HepG2 (cell line): ENCODE data around the gene NUDT14. TPM values are rescaled to one million over a fixed set of nuclear protein-coding genes. Genes with fewer than 3 reads are reported as not detected.
A peak's percentile ranks its signal among the peaks of the same experiment; 100 is the strongest.

Source experiments
- ATAC-seq: fragments of 200-7000 bp; cut with Tn5 transposase; 3 replicates; pipeline ENCODE4 v1.9.1; 2020; ENCODE audit warnings: mild to moderate bottlenecking, moderate library complexity
- BruUV-seq: library from RNA; stranded (reverse); fragments of 400-500 nt; replicated peaks from 2 replicates; lab custom pipeline; 2021; lab: Mats Ljungman, UMichigan
- CTCF ChIA-PET: fragments of 300-600 bp; formaldehyde crosslinking; extraction: SDS; loops from one replicate; lab custom pipeline; 2021; ENCODE audit warnings: low total read pairs, inconsistent platforms, low intra/inter-chr PET ratio; lab: Yijun Ruan, JAX
- POLR2A ChIA-PET: fragments of 350-600 bp; sonication (Branson Sonifier 250); formaldehyde crosslinking; loops from one replicate; lab custom pipeline; 2020; ENCODE audit warnings: antibody characterized with exemption, inconsistent platforms; lab: Yijun Ruan, JAX
- DNase-seq: peaks from one replicate; pipeline ENCODE4 v3.0.0-alpha.2; 2015; ENCODE audit warnings: low spot score
- FAIRE-seq: peaks from 3 replicates; lab custom pipeline; 2011; peaks lifted over from hg19 to GRCh38; lab: Jason Lieb, UNC
- H2AFZ ChIP-seq: one replicate; pipeline ENCODE4 v1.6.1; 2011; ENCODE audit warnings: low read length, inconsistent platforms
- H3K27ac ChIP-seq: fragments of 300-600 bp; 3 replicates; pipeline ENCODE4 v1.8.0; 2011; ENCODE audit warnings: mixed run types, mild to moderate bottlenecking, mixed read lengths, low read length, inconsistent platforms; ENCODE audit not compliant: insufficient read depth; ENCODE audit errors: extremely low read length
- H3K27me3 ChIP-seq, 2 experiments: fragments of 200-600 bp in 1 of 2; 2 replicates in 1 of 2; 3 replicates in 1 of 2; pipeline versions ENCODE4 v1.6.0 to v1.8.0; 2011; ENCODE audit warnings: low read length in 2 of 2, mild to moderate bottlenecking in 2 of 2, moderate library complexity in 2 of 2, inconsistent platforms in 1 of 2; ENCODE audit not compliant: insufficient read depth in 2 of 2, control insufficient read depth in 1 of 2
- H3K36me3 ChIP-seq, 2 experiments: fragments of 200-600 bp in 1 of 2; replicated peaks in 1 of 2; 2 replicates in 1 of 2; 3 replicates in 1 of 2; pipeline versions ENCODE4 v1.5.1 to v1.8.0; 2011; ENCODE audit warnings: low read length in 2 of 2, inconsistent platforms in 1 of 2; ENCODE audit not compliant: insufficient read depth in 2 of 2, control insufficient read depth in 1 of 2
- H3K4me1 ChIP-seq: 2 replicates; pipeline ENCODE4 v1.5.1; 2012; ENCODE audit warnings: low read length, inconsistent platforms; ENCODE audit not compliant: insufficient read depth
- H3K4me2 ChIP-seq: 2 replicates; pipeline ENCODE4 v1.6.0; 2011; ENCODE audit warnings: low read depth, low read length, inconsistent platforms
- H3K4me3 ChIP-seq, 3 experiments: fragments of 200-600 bp in 1 of 3; sonication (generic), shearing (Covaris generic) in 1 of 3; replicated peaks in 1 of 3; 2 replicates each; pipeline ENCODE4 v1.5.1; 2011 to 2016; ENCODE audit warnings: low read length in 3 of 3, inconsistent platforms in 2 of 3, low read depth in 2 of 3, mild to moderate bottlenecking in 2 of 3, control low read depth in 1 of 3, mixed read lengths in 1 of 3; ENCODE audit not compliant: insufficient read depth in 1 of 3
- H3K79me2 ChIP-seq: one replicate; pipeline ENCODE4 v1.6.1; 2011; ENCODE audit warnings: low read length, inconsistent platforms; ENCODE audit not compliant: insufficient read depth
- H3K9ac ChIP-seq: 2 replicates; pipeline ENCODE4 v1.6.0; 2011; ENCODE audit warnings: mild to moderate bottlenecking, low read depth, low read length, inconsistent platforms; ENCODE audit not compliant: insufficient read depth
- H3K9me3 ChIP-seq: 2 replicates; pipeline ENCODE4 v1.5.1; 2012; ENCODE audit warnings: mild to moderate bottlenecking, low read length
- H4K20me1 ChIP-seq: 2 replicates; pipeline ENCODE4 v1.6.0; 2011; ENCODE audit warnings: inconsistent platforms, mild to moderate bottlenecking, low read length, moderate library complexity; ENCODE audit not compliant: insufficient read depth
- ATF1 ChIP-seq: IDR thresholded peaks from 2 replicates; pipeline ENCODE4 v1.6.1; 2016; ENCODE audit warnings: mild to moderate bottlenecking, control low read depth
- HDAC2 ChIP-seq: sonication (generic); formaldehyde crosslinking; IDR thresholded peaks from 2 replicates; pipeline ENCODE4 v1.4.0; 2020; ENCODE audit warnings: missing genetic modification reagents
- HNF4A ChIP-seq: sonication (generic); formaldehyde crosslinking; IDR thresholded peaks from 2 replicates; pipeline ENCODE4 v1.4.0; 2020; ENCODE audit warnings: missing genetic modification reagents
- KDM5B ChIP-seq: sonication (generic); formaldehyde crosslinking; IDR thresholded peaks from 2 replicates; pipeline ENCODE4 v1.4.0; 2020; ENCODE audit warnings: missing genetic modification reagents, mild to moderate bottlenecking, borderline replicate concordance
- MAFK ChIP-seq, 2 experiments: IDR thresholded peaks in 1 of 2; conservative IDR thresholded peaks in 1 of 2; 2 replicates each; pipeline ENCODE4 v1.6.1; 2011; ENCODE audit warnings: improper control_type of control experiment in 2 of 2, low read length in 2 of 2
- MBD4 ChIP-seq: IDR thresholded peaks from 2 replicates; pipeline ENCODE4 v1.6.1; 2012; ENCODE audit warnings: low read length, inconsistent platforms, borderline replicate concordance
- NONO ChIP-seq, 2 experiments: fragments of 450-650 bp in 1 of 2; sonication (generic) in 1 of 2; formaldehyde crosslinking in 1 of 2; IDR thresholded peaks in 1 of 2; conservative IDR thresholded peaks in 1 of 2; 2 replicates each; pipeline versions ENCODE4 v1.6.1 to v1.8.0; 2017 to 2022; ENCODE audit warnings: mild to moderate bottlenecking in 1 of 2, missing genetic modification reagents in 1 of 2, moderate library complexity in 1 of 2
- NPAS2 ChIP-seq: sonication (generic); formaldehyde crosslinking; IDR thresholded peaks from 2 replicates; pipeline ENCODE4 v1.8.0; 2022; ENCODE audit warnings: mild to moderate bottlenecking, missing genetic modification reagents, borderline replicate concordance
- TP53 ChIP-seq: sonication (generic); formaldehyde crosslinking; conservative IDR thresholded peaks from 2 replicates; pipeline ENCODE4 v1.4.0; 2020; ENCODE audit warnings: missing genetic modification reagents
- ZFP37 ChIP-seq: sonication (generic); formaldehyde crosslinking; IDR thresholded peaks from 2 replicates; pipeline ENCODE4 v1.4.0; 2020; ENCODE audit warnings: missing genetic modification reagents, borderline replicate concordance
- ZNF264 ChIP-seq: sonication (generic); formaldehyde crosslinking; IDR thresholded peaks from 2 replicates; pipeline ENCODE4 v1.4.0; 2020; ENCODE audit warnings: missing genetic modification reagents
- ZNF317 ChIP-seq: sonication (generic); formaldehyde crosslinking; IDR thresholded peaks from 2 replicates; pipeline ENCODE4 v1.5.0; 2020; ENCODE audit warnings: mild to moderate bottlenecking, missing genetic modification reagents
- ZNF44 ChIP-seq: sonication (generic); formaldehyde crosslinking; IDR thresholded peaks from 2 replicates; pipeline ENCODE4 v1.5.1; 2020; ENCODE audit warnings: mild to moderate bottlenecking, missing genetic modification reagents
- ZNF556 ChIP-seq: sonication (generic); formaldehyde crosslinking; IDR thresholded peaks from 2 replicates; pipeline ENCODE4 v1.4.0; 2020; ENCODE audit warnings: mild to moderate bottlenecking, missing genetic modification reagents, borderline replicate concordance
- ZNF891 ChIP-seq: sonication (generic); formaldehyde crosslinking; IDR thresholded peaks from 2 replicates; pipeline ENCODE4 v1.5.0; 2020; ENCODE audit warnings: mild to moderate bottlenecking, missing genetic modification reagents
- WGBS: methylation state at CpG from one replicate; pipeline ENCODE4 v1.1.6; 2017; ENCODE audit warnings: low lambda C conversion rate; 5-methylcytosine and 5-hydroxymethylcytosine counted together
- in situ Hi-C: cut with HindIII; loops from 2 replicates; pipeline ENCODE4 v1.10.0; 2017; ENCODE audit warnings: low pct_unique_long_range_greater_than_20kb; ENCODE audit not compliant: extremely low pct_ligation_motif_present
- intact Hi-C: fragments of 100-400 bp; cut with micrococcal nuclease; formaldehyde crosslinking; loops from one replicate; pipeline ENCODE4 v1.10.0; 2022; ENCODE audit not compliant: unreplicated experiment
- polyA plus RNA-seq, 8 experiments: library from polyadenylated mRNA; depleted of rRNA in 3 of 8; stranded (reverse) in 7 of 8; unstranded in 1 of 8; fragments of >200 nt; fragmentation: Illumina TruSeq in 4 of 8; extraction: Trizol in 4 of 8; gene quantifications; 2 replicates each; pipeline versions ENCODE4 v1.2.1 to v1.2.3, GENCODE V29; 2011 to 2016; ENCODE audit warnings: low read depth in 4 of 8, missing spikeins in 1 of 8, mixed read lengths in 1 of 8; ENCODE audit not compliant: insufficient read depth in 1 of 8
- total RNA-seq, 5 experiments: library from RNA; depleted of rRNA; stranded (reverse); fragments of >200 nt; fragmentation: Illumina TruSeq; extraction: Trizol; gene quantifications; 2 replicates each; pipeline ENCODE4 v1.2.3, GENCODE V29; 2016; ENCODE audit warnings: low read depth in 1 of 5
- TF ChIP-seq, protein P1 (sequence below): sonication (generic); formaldehyde crosslinking; IDR thresholded peaks from 2 replicates; pipeline ENCODE4 v1.5.0; 2020; ENCODE audit warnings: missing genetic modification reagents
- TF ChIP-seq, protein P2 (sequence below): sonication (generic); formaldehyde crosslinking; conservative IDR thresholded peaks from 2 replicates; pipeline ENCODE4 v1.4.0; 2020; ENCODE audit warnings: missing genetic modification reagents
- TF ChIP-seq, protein P3 (sequence below): sonication (generic); formaldehyde crosslinking; IDR thresholded peaks from 2 replicates; pipeline ENCODE4 v1.4.0; 2020; ENCODE audit warnings: mild to moderate bottlenecking, missing genetic modification reagents

NUDT14 gene
- total and polyA plus RNA-seq, 2 of the 13 experiments (the other 11 are each of a cell fraction or from before 2014, with no cell fraction given), result 5.8 to 6.1 TPM

DNA sequence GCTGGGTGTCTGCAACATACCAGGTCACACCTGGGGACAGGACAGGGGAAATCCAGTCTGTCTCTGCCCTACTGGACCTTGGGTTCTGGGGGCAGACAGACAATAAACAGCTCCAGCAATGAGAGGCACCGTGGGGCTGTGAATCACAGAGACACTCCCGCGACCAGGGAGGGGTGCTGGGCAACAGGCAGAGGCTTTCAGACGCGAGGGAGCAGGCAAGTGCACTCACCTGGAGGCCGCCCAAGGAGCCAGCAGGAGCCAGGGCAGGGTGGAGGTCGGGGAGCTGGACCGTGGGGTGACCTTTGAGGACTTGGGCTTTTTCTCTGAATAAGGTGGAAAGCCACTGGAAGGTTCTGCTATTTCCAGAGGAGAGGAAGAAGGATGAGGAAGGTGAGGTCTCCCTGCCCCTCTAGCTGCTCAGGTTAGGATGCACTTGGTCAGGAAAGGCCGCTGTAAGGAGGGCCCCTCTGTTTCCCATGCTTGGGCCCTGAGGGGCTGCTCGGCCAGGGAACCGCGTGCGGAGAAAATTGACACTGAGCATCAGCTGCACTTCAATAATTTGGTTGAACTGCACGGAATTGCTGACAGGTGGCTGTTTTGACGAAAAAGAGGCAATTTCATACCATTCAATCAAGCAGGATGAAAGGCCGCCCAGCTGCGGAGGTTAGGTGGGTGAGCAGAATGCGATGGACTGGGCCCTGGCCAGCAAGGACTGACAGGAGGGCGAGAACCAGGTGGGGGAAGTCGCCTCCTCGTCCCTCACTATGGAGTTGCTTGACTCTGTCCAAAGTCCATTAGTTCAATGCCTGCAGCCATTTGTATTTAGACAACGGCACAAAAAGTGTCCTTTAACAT, 54.8 kb downstream of the NUDT14 start:
- Histone ChIP-seq H3K9me3 (peaks cover 17% of the 10 kb centered on the region), H3K27me3 (peaks cover 2 to 24% of the 10 kb centered on the region in 2 experiments; a peak in 3 of 5 replicates), H3K4me2 (peak overlapping the region; percentile 39; the same call in 1 of the 2 replicates), H4K20me1 (no peaks in the 10 kb centered on the region), H3K79me2 (no peaks in the 10 kb centered on the region), H3K9ac (no peak overlapping the region), H2AFZ (no peak overlapping the region), H3K36me3 (no peaks in the 10 kb centered on the region), H3K4me3 (no peak overlapping the region), H3K27ac (no peak overlapping the region), H3K4me1 (peaks cover 23% of the 10 kb centered on the region)
- no peak for FAIRE-seq
- ATAC-seq, result peak; percentile 49
- WGBS, result 42% methylated on average over 20 of the region's 22 CpGs
- POLR2A ChIA-PET, result no interaction called here
- CTCF ChIA-PET, result no interaction called here
- peak; percentile 35 for DNase-seq
- in situ Hi-C loops, result no loop called here
- BruUV-seq, result no TSS peak
- intact Hi-C loops, result no loop called here
- TF ChIP-seq ZNF556 (CRISPR knock-in tag), result peak; percentile 59; the same call in 1 of the 2 replicates
- no peak for TF ChIP-seq KDM5B (CRISPR knock-in tag)
- TF ChIP-seq ZNF264 (CRISPR knock-in tag), result peak; percentile 95
- TF ChIP-seq HNF4A (CRISPR knock-in tag), result peak; percentile 66
- TF ChIP-seq ZNF44 (CRISPR knock-in tag), result no peak
- no peak for TF ChIP-seq ZNF891 (CRISPR knock-in tag)
- TF ChIP-seq HDAC2 (CRISPR knock-in tag), result no peak
- no peak for TF ChIP-seq ZFP37 (CRISPR knock-in tag)
- no peak for TF ChIP-seq ZNF317 (CRISPR knock-in tag)
- no peak for TF ChIP-seq NONO (IDR thresholded peaks at IDR 0.05)
- no peak for TF ChIP-seq NONO (CRISPR knock-in tag; conservative IDR thresholded peaks at IDR 0.05)
- TF ChIP-seq TP53 (CRISPR knock-in tag), result no peak
- TF ChIP-seq, protein P1, sequence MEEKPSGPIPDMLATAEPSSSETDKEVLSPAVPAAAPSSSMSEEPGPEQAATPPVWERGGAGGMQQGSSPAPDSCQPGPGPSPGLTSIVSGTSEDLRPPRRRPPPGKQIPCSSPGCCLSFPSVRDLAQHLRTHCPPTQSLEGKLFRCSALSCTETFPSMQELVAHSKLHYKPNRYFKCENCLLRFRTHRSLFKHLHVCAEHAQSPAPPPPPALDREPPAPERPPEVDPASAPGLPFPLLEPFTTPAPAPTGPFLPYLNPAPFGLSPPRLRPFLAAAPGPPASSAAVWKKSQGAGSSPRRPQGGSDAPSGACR (CRISPR knock-in tag), result no peak
- no peak for TF ChIP-seq ATF1 (CRISPR knock-in tag)
- TF ChIP-seq, protein P2, sequence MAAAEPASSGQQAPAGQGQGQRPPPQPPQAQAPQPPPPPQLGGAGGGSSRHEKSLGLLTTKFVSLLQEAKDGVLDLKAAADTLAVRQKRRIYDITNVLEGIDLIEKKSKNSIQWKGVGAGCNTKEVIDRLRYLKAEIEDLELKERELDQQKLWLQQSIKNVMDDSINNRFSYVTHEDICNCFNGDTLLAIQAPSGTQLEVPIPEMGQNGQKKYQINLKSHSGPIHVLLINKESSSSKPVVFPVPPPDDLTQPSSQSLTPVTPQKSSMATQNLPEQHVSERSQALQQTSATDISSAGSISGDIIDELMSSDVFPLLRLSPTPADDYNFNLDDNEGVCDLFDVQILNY (CRISPR knock-in tag), result no peak
- peak; percentile 11 to 26; a peak in 1 of 4 replicates for TF ChIP-seq MAFK (conservative IDR thresholded peaks at IDR 0.05 in 1 of 2, IDR thresholded peaks at IDR 0.05 in 1 of 2; ENCODE audit: low read length in 2 of 2)
- TF ChIP-seq, protein P3, sequence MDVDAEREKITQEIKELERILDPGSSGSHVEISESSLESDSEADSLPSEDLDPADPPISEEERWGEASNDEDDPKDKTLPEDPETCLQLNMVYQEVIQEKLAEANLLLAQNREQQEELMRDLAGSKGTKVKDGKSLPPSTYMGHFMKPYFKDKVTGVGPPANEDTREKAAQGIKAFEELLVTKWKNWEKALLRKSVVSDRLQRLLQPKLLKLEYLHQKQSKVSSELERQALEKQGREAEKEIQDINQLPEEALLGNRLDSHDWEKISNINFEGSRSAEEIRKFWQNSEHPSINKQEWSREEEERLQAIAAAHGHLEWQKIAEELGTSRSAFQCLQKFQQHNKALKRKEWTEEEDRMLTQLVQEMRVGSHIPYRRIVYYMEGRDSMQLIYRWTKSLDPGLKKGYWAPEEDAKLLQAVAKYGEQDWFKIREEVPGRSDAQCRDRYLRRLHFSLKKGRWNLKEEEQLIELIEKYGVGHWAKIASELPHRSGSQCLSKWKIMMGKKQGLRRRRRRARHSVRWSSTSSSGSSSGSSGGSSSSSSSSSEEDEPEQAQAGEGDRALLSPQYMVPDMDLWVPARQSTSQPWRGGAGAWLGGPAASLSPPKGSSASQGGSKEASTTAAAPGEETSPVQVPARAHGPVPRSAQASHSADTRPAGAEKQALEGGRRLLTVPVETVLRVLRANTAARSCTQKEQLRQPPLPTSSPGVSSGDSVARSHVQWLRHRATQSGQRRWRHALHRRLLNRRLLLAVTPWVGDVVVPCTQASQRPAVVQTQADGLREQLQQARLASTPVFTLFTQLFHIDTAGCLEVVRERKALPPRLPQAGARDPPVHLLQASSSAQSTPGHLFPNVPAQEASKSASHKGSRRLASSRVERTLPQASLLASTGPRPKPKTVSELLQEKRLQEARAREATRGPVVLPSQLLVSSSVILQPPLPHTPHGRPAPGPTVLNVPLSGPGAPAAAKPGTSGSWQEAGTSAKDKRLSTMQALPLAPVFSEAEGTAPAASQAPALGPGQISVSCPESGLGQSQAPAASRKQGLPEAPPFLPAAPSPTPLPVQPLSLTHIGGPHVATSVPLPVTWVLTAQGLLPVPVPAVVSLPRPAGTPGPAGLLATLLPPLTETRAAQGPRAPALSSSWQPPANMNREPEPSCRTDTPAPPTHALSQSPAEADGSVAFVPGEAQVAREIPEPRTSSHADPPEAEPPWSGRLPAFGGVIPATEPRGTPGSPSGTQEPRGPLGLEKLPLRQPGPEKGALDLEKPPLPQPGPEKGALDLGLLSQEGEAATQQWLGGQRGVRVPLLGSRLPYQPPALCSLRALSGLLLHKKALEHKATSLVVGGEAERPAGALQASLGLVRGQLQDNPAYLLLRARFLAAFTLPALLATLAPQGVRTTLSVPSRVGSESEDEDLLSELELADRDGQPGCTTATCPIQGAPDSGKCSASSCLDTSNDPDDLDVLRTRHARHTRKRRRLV (CRISPR knock-in tag), result no peak
- no peak for TF ChIP-seq NPAS2 (CRISPR knock-in tag)
- TF ChIP-seq MBD4, result no peak
